ENCODE data around the gene UGT2B28.
"Not testable (repeated sequence)": the region's sequence is repeated elsewhere in the genome, so short reads cannot be mapped to it uniquely, and the experiment has no call there.

UGT2B28 gene

DNA sequence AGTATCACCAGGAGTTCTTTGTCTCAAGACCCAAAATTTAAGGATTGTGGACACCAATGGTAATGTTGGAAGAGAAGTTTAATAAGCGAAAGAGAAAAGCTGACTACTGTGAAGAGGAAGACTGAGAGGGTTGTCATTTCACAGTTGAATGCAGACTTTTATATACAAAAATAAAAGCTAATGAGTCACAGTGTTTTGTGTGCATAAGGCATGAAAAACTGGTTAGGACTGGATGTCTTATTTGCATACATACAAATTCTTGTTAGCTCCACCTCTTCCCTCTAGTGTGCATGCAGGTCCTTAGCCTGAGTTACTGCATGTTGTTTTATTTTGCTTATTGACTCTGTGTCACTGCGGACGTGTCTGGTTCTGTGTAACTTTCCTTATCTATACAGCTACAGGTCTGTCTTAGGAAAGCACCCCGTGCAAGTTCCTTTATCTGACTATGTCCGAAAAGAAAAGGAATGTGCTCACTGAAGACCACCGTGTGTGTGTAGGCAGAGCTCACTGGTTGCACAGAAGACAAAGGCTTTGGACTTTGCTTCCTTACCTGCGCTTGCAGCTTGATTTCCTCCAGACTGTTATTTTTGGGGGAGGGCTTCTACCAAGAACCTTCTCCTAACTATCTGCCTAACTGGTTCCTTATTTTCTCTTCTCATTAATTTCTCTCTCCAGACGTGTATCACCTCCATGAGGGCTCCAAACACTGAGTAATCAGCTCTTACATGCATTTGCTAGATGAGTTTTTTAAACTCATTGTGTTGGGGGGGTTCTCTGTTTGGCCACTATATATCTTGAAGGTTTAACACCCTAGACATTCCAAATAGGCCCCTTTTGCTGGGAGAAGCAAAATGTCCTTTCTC, 63.5 kb downstream of the UGT2B28 start:
- DNase-seq (ENCODE audit: low spot score): not testable (repeated sequence)

Measured in globus pallidus (tissue), 1 donor.